ENCODE results near the gene THOC2. TPM values are rescaled to one million over a fixed set of nuclear protein-coding genes. Genes with fewer than 3 reads are reported as not detected.
"Not testable (repeated sequence)": the region's sequence is repeated elsewhere in the genome, so short reads cannot be mapped to it uniquely, and the experiment has no call there.

Gene THOC2
- total and polyA plus RNA-seq, 11 donors: 16.4 to 35.6 (median 24.1) TPM

- H3K9me3 ChIP-seq: peaks cover 0 to under 1% (median 0%) of the 10 kb centered on the region in 12 donors
- WGBS, 4 donors: 55 to 86% (median 76%) methylated on average over 1 of the region's 1 CpG
- ATAC-seq: no peak
- H3K4me3 ChIP-seq: no peak overlapping the region
- no peak for DNase-seq
- H3K27ac ChIP-seq: no peak overlapping the region
- no peaks in the 10 kb centered on the region for H3K4me1 ChIP-seq
- no peaks in the 10 kb centered on the region for H3K36me3 ChIP-seq
- H3K27me3 ChIP-seq: no peaks in the 10 kb centered on the region
- intact Hi-C loops (cut with DNase I): no loop called here
- TF ChIP-seq CTCF (IDR thresholded peaks at IDR 0.05): no peak
- TF ChIP-seq POLR2A (IDR thresholded peaks at IDR 0.05): no peak
These were observed 152.1 kb downstream of the THOC2 start for GRCh38 chrX:123580792-123581191.

- H3K36me3 ChIP-seq; ATAC-seq; DNase-seq; H3K4me1 ChIP-seq; H3K4me3 ChIP-seq; H3K27ac ChIP-seq; H3K9me3 ChIP-seq; intact Hi-C loops (cut with DNase I); H3K27me3 ChIP-seq: not testable (repeated sequence)
- WGBS, 4 donors: 66 to 83% (median 81%) methylated on average over 5 of the region's 5 CpGs
These were observed 158.8 kb downstream of the THOC2 start for GRCh38 chrX:123574027-123574426.

GRCh38 chrX:123570011-123570590 is 162.8 kb downstream of the THOC2 start:
- WGBS, 4 donors: 61 to 87% (median 77%) methylated on average over 3 of the region's 3 CpGs

GRCh38 chrX:123563167-123563566 is 169.7 kb downstream of the THOC2 start:
- DNase-seq (no peak), ATAC-seq (no peak)
- no peaks in the 10 kb centered on the region for H3K4me1 ChIP-seq
- no peak overlapping the region for H3K4me3 ChIP-seq
- intact Hi-C loops (cut with DNase I): no loop called here
- 82 to 94% (median 86%) methylated on average over 4 of the region's 4 CpGs for WGBS, 4 donors
- no peaks in the 10 kb centered on the region for H3K9me3 ChIP-seq
- H3K27me3 ChIP-seq: no peaks in the 10 kb centered on the region
- H3K36me3 ChIP-seq: no peaks in the 10 kb centered on the region
- H3K27ac ChIP-seq: no peak overlapping the region
- TF ChIP-seq POLR2A (IDR thresholded peaks at IDR 0.05): no peak
- no peak for TF ChIP-seq CTCF (IDR thresholded peaks at IDR 0.05)

More at GRCh38 chrX:123570011-123570590, 162.8 kb downstream of the THOC2 start:
- Histone ChIP-seq H3K4me1 (no peaks in the 10 kb centered on the region), H3K27ac (no peak overlapping the region), H3K36me3 (no peaks in the 10 kb centered on the region), H3K4me3 (no peak overlapping the region), H3K9me3 (peaks cover 0 to 7% (median 0%) of the 10 kb centered on the region in 12 donors), H3K27me3 (no peaks in the 10 kb centered on the region)
- no peak for DNase-seq
- no peak for ATAC-seq
- no peak for TF ChIP-seq CTCF (IDR thresholded peaks at IDR 0.05)
- intact Hi-C loops (cut with DNase I): no loop called here

All from heart left ventricle (tissue), 16 donors.